ENCODE data around the gene SCYL3. TPM values are rescaled to one million over a fixed set of nuclear protein-coding genes. Genes with fewer than 3 reads are reported as not detected.
"Not testable (repeated sequence)": the region's sequence is repeated elsewhere in the genome, so short reads cannot be mapped to it uniquely, and the experiment has no call there.

The SCYL3 gene
- polyA plus RNA-seq, 1 of the 3 experiments (the other 2 are of a cell fraction) = 5.9 TPM

DNA sequence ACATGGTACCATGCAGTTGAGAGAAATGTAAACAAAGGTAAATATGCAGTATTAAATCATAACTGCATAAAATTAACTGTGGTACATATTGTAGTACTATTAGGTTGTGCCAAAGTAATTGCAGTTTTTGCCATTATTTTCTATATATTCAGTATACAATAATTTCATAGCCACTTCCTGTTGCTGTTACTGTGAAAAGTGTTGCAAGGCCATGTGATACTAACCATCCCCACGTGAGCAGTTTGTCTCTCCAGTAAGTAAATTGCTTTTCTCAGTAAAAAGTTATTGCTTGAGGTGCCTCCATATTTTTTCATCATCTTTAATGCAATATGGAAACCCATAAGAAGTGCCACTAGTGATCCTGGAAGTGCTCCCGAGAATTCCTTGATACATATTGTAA, 79.4 kb downstream of the SCYL3 start:
- no peak overlapping the region for H3K27ac ChIP-seq (ENCODE audit: low read depth in 2 of 2, low read length in 1 of 2)
- ChIA-PET POLR2A (no interaction called here), CTCF (no interaction called here)
- no peaks in the 10 kb centered on the region for H3K9me2 ChIP-seq
- H3F3A ChIP-seq (replicated peaks; ENCODE audit: insufficient read depth) = no peaks in the 10 kb centered on the region
- peaks cover 21 to 42% of the 10 kb centered on the region in 2 experiments for H3K36me3 ChIP-seq (replicated peaks in 1 of 2; ENCODE audit: control insufficient read depth in 1 of 2, insufficient read depth in 2 of 2, low read length in 1 of 2)
- H2AFZ ChIP-seq (ENCODE audit: low read depth) = no peak overlapping the region
- no peak overlapping the region for H3K4me2 ChIP-seq
- no peak overlapping the region for H3K4me3 ChIP-seq (ENCODE audit: low read depth in 2 of 2, low read length in 1 of 2)
- no peaks in the 10 kb centered on the region for H3K4me1 ChIP-seq (ENCODE audit: control insufficient read depth in 1 of 2, insufficient read depth in 2 of 2, low read depth in 1 of 2, low read length in 1 of 2)
- no peaks in the 10 kb centered on the region for H3K27me3 ChIP-seq (ENCODE audit: insufficient read depth)
- TF ChIP-seq RFX5 (IDR thresholded peaks at IDR 0.05; ENCODE audit: low read length) = no peak
- 76% methylated on average over 2 of the region's 2 CpGs for WGBS (ENCODE audit: low lambda C conversion rate)
- no peak overlapping the region for H3K9ac ChIP-seq
- DNase-seq = no peak
- no peaks in the 10 kb centered on the region for H3K79me2 ChIP-seq (ENCODE audit: insufficient read depth)
- no peaks in the 10 kb centered on the region for H3K9me3 ChIP-seq
- no peaks in the 10 kb centered on the region for H4K20me1 ChIP-seq (ENCODE audit: insufficient read depth)

GRCh38 chr1:169812131-169812530, 81.6 kb downstream of the SCYL3 start:
- Histone ChIP-seq H3K9me3 (no peaks in the 10 kb centered on the region), H3K36me3 (replicated peaks in 1 of 2; ENCODE audit: control insufficient read depth in 1 of 2, insufficient read depth in 2 of 2, low read length in 1 of 2) (peaks cover 31 to 37% of the 10 kb centered on the region in 2 experiments), H2AFZ (ENCODE audit: low read depth) (no peak overlapping the region), H3K27ac (ENCODE audit: low read depth in 2 of 2, low read length in 1 of 2) (no peak overlapping the region), H3K9me2 (no peaks in the 10 kb centered on the region), H3K9ac (no peak overlapping the region), H3K4me1 (ENCODE audit: control insufficient read depth in 1 of 2, insufficient read depth in 2 of 2, low read depth in 1 of 2, low read length in 1 of 2) (no peaks in the 10 kb centered on the region), H3K79me2 (ENCODE audit: insufficient read depth) (no peaks in the 10 kb centered on the region), H3K4me3 (ENCODE audit: low read depth in 2 of 2, low read length in 1 of 2) (no peak overlapping the region), H3F3A (replicated peaks; ENCODE audit: insufficient read depth) (no peaks in the 10 kb centered on the region), H3K4me2 (no peak overlapping the region), H3K27me3 (ENCODE audit: insufficient read depth) (no peaks in the 10 kb centered on the region), H4K20me1 (ENCODE audit: insufficient read depth) (no peaks in the 10 kb centered on the region)
- POLR2A ChIA-PET = no interaction called here
- TF ChIP-seq ELF1 (IDR thresholded peaks at IDR 0.05) = no peak
- no peak for TF ChIP-seq FOXM1 (IDR thresholded peaks at IDR 0.05; ENCODE audit: low read depth)
- no peak for TF ChIP-seq ZBTB33 (IDR thresholded peaks at IDR 0.05; ENCODE audit: borderline replicate concordance, low read depth)
- TF ChIP-seq RAD21 (IDR thresholded peaks at IDR 0.05; ENCODE audit: low read length) = no peak
- no peak for TF ChIP-seq FOXJ3 (CRISPR knock-in tag; IDR thresholded peaks at IDR 0.05)
- no peak for TF ChIP-seq NRF1 (IDR thresholded peaks at IDR 0.05; ENCODE audit: low read depth, low read length)
- 96% methylated on average over 2 of the region's 2 CpGs for WGBS (ENCODE audit: low lambda C conversion rate)
- DNase-seq = no peak
- CTCF ChIA-PET = no interaction called here

GRCh38 chr1:169811418-169812035, 82.2 kb downstream of the SCYL3 start:
- CTCF ChIA-PET = interaction anchor here (1.2 to 2.5 kb wide), 2 partner anchors 12 to 21 kb away, joined by 3 to 14 read pairs; no protein-coding TSS in a partner anchor

More at GRCh38 chr1:169811418-169812035, 82.2 kb downstream of the SCYL3 start:
- POLR2A ChIA-PET; H3K4me2 ChIP-seq; H3K27me3 ChIP-seq (ENCODE audit: insufficient read depth); H3K9me2 ChIP-seq; H3K4me1 ChIP-seq (ENCODE audit: control insufficient read depth in 1 of 2, insufficient read depth in 2 of 2, low read depth in 1 of 2, low read length in 1 of 2); H3K4me3 ChIP-seq (ENCODE audit: low read depth in 2 of 2, low read length in 1 of 2); H4K20me1 ChIP-seq (ENCODE audit: insufficient read depth); DNase-seq; H3K9ac ChIP-seq; H3F3A ChIP-seq (replicated peaks; ENCODE audit: insufficient read depth); H3K9me3 ChIP-seq; H3K27ac ChIP-seq (ENCODE audit: low read depth in 2 of 2, low read length in 1 of 2); H3K79me2 ChIP-seq (ENCODE audit: insufficient read depth); H2AFZ ChIP-seq (ENCODE audit: low read depth): not testable (repeated sequence)
- peaks cover 31 to 38% of the 10 kb centered on the region in 2 experiments for H3K36me3 ChIP-seq (replicated peaks in 1 of 2; ENCODE audit: control insufficient read depth in 1 of 2, insufficient read depth in 2 of 2, low read length in 1 of 2)

Measured in SK-N-SH (cell line).